Inflammatory macrophage (primary cell): ENCODE data around the gene RNF4.

Experiments used
- DNase-seq, 2 donors: peaks; one replicate each; pipeline ENCODE4 v3.0.0-alpha.2; 2020 to 2022

The RNF4 gene

GRCh38 chr4:2438822-2439718 is 29.8 kb upstream of the RNF4 start:
- no peak for DNase-seq

GRCh38 chr4:2441393-2442174 is 27.3 kb upstream of the RNF4 start:
- DNase-seq, result peak; percentile 65 to 70

GRCh38 chr4:2442175-2442993 is 26.5 kb upstream of the RNF4 start:
- DNase-seq, result no peak

- DNase-seq, result no peak
These were observed 25.7 kb upstream of the RNF4 start for GRCh38 chr4:2443061-2443730.

GRCh38 chr4:2443956-2444740 is 24.8 kb upstream of the RNF4 start:
- no peak for DNase-seq

GRCh38 chr4:2445130-2445529 is 23.8 kb upstream of the RNF4 start:
- no peak for DNase-seq

- DNase-seq, result no peak
These were observed 23.3 kb upstream of the RNF4 start for GRCh38 chr4:2445571-2445970.

- DNase-seq, result no peak
These were observed 22.0 kb upstream of the RNF4 start for GRCh38 chr4:2446656-2447564.

- DNase-seq, result no peak
These were observed 20.3 kb upstream of the RNF4 start for GRCh38 chr4:2448589-2448988.

- DNase-seq, result no peak
These were observed 19.9 kb upstream of the RNF4 start for GRCh38 chr4:2449051-2449450.

- no peak for DNase-seq
These were observed 19.2 kb upstream of the RNF4 start for GRCh38 chr4:2449511-2450392.

GRCh38 chr4:2450394-2451035 is 18.4 kb upstream of the RNF4 start:
- DNase-seq, result no peak

GRCh38 chr4:2451036-2451520 is 17.8 kb upstream of the RNF4 start:
- no peak for DNase-seq

GRCh38 chr4:2451821-2452785 is 16.8 kb upstream of the RNF4 start:
- no peak for DNase-seq

- no peak for DNase-seq
These were observed 11.2 kb upstream of the RNF4 start for GRCh38 chr4:2457481-2458295.
